GM18909 (cell line): ENCODE measurements around the gene CDK11B.
"Not testable (repeated sequence)": the region's sequence is repeated elsewhere in the genome, so short reads cannot be mapped to it uniquely, and the experiment has no call there.

Source experiments
- ATAC-seq: cut with Tn5 transposase; IDR thresholded peaks from one replicate; pipeline ENCODE4 v1.9.1; 2021; ENCODE audit warnings: mild to moderate bottlenecking; ENCODE audit not compliant: unreplicated experiment, poor library complexity

CDK11B gene

DNA sequence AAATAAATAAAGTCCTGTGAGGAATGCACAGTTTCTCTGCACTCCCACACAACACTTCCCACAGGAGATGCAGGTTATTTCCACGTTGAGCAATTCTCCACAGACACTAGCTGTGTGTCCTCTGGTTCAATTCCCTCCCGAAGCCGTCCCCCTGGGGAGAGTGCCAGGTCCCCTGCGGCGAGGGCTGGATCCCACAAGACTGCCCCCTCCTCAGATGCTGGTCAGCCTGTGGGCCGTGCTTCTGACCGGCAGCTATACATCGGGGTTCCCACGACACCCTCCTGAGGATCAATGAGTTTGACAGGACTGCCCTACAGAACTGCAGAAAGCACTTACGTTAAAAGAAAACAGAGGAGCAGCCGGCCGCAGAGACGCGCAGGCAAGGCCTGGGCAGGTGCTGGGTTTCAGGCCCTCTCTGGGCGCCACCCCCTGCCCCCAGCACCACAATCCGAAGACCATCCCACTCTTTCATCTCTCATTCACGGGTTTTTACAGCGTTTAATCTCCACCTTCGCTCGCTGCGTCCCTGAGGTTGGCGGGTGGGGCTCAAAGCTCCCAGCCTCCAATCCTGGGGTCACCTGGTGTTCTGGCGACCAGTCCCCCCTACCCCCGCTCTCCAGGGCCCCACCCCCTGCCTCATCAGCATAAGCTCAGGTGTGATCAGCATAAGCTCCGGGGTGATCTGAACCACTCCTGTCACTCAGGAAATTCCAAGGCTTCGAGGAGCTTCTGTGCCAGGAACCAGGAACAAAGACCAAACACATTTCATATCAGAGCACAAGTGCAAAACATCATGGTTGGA, 24.5 kb upstream of the CDK11B start:
- no peak for ATAC-seq

DNA sequence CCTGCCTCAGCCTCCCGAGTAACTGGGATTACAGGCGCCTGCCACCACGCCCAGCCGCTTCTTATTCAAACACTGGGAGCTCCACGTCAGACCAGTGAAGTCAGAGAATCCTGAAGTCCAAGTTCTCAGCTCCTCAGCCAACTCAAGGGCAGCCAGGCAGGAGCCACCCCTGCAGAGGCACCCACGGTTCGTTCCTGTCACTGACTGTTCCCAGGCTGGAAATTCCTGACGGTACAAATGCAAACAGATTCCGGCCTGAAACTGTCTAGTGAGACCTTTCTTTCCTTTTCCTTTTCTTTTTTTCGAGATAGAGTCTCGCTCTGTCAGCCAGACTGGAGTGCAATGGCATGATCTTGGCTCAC, 22.1 kb upstream of the CDK11B start:
- no peak for ATAC-seq

DNA sequence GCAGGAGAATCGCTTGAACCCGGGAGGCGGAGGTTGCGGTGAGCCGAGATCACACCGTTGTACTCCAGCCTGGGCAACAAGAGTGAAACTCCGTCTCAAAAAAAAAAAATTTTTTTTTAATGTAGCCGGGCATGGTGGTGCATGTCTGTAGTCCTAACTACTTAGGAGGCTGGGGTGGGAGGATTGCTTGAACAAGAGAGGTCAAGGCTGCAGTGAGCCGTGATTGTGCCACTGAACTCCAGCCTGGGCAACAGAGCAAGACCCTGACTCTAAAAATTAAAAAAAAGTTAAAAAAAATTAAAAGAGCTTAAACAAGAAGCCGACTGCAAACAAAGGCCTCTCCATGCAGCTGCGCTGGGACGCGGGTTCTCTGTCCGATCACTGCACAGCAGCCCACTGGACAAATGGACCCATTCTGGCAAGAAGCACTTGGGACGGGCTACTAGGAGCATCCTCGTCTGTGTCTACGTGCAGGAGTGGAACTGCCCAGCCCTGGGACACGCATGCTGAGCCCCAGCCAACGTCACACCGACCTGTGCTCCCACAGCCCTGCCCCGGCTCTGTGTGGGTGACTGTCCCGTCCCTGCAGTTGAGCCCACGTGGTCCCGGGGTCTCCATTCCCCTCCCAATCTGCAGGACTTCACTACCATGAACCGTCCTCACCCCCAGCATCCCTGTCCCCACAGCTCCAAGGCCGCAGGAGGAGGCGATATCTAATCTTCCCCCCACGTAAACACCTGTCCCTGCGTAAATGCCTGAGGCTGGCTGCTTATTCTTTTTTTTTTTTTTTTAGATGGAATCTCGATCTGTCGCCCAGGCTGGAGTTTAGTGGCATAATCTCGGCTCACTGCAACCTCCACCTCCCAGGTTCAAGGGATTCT, 21.5 kb upstream of the CDK11B start:
- ATAC-seq = no peak

DNA sequence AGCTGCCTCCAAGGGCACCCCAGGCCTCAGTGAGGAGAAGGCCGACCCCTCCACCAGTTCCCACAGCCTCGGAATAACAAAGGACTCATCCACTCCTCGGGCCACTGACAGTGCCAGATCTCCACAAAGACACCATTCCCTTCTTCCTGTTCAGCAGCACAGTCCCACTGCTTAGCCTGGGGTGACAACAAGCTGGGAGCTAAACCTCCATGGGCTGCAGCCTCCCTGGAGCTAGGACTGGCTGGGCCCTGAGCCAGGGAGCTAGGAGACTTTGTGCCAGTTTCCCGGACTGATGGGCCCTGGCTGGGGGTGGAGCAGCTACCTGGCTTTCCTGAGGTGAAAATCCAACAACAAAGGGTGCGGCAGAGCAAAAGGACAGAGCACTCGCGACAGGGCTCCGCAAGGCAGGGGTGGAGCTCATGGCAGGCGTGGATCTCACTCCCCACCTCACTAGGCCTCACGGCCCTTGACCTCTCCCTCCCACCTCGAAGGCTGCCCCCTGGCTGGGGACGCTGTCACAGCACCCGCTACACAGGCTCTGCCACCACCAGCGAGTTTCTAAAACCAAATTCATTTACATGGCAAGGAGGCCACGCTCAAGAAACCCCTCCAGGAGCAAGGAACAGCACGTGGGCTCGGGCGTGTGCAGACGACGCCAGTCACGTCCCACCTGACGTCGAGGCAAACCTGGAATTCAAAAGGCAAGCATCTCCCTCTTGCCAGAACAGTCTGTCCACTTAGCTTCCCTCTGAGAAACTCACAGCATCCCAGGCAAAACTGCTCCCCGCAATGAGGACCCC, 20.0 kb upstream of the CDK11B start:
- ATAC-seq = no peak

DNA sequence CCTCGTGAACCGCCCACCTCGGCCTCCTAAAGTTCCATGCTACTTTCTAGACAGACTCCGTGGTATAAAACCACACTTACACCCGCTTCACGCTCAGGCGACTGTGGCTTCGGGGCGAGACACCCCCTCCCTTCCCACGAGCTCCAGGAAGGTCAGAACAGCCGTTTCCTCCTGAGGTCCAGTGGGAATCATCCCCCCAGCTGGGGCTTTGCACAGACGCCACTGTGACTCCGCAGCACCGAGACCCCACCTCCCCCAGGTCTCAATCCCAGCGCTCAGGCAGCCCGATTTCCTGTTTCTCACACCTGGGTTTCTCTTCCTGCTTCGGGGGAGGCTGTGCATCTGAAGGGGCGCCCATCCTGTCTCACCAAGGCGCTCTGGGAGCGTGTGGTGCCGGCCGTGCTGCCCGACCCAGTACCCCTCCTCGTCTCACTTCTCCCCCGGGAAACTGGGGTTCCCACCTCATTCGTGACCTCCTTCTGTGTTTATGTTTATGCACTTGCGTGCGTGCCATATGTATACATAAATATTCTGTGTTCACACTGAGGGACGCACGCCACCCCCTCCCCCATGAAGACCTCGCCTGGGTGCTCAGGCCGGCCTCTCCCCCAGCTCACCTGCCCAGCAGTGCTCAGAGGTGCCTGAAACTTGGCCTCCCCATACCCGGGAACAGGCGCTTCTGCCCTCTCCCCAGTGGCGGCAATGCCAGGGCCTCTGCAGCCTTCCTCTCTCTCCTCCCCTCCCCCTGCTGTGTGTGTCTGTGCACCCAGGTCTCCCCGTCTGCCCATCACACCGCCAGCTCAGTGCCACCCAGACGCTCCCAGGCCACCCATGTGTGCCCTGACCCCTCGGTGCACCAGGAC, 19.1 kb upstream of the CDK11B start:
- ATAC-seq = peak; percentile 71

DNA sequence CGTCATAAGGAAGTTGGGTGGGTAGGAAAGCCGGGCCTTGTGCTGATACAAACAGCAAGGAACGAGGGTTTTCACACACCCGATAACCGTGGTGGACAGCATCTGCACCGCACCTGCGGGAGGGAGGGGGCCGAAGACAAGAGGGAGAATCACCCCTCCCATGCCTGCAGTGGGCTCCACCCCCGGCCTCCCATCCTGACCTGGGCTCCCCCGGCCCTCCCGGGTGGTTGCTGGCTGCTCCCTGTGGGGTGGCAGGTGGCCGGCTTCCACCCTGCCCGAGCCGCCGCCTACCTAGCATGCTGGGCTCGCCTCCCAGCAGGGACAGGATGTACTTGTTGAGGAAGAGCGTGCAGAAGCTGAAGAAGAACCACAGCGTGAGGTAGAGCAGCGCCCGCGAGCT, 17.3 kb upstream of the CDK11B start:
- ATAC-seq = not testable (repeated sequence)

DNA sequence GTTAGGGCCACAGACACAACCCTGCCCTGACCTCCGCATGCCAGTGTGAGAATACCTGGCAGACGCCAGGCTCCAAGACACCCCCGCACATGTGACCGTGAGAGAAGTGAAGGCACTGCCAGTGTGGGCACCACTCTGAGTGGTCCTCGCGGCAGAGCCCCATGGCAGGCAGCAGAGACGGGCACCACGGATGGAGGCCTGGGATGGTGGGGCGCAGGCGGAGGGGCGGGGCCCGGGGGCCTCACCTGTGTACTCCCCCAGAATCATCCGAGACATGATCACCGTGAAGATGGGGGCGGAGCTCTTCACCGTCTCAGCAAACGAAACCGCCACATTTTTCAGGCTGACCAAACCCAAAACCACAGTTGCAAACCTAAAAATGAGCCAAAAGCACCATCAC, 16.4 kb upstream of the CDK11B start:
- ATAC-seq = not testable (repeated sequence)

DNA sequence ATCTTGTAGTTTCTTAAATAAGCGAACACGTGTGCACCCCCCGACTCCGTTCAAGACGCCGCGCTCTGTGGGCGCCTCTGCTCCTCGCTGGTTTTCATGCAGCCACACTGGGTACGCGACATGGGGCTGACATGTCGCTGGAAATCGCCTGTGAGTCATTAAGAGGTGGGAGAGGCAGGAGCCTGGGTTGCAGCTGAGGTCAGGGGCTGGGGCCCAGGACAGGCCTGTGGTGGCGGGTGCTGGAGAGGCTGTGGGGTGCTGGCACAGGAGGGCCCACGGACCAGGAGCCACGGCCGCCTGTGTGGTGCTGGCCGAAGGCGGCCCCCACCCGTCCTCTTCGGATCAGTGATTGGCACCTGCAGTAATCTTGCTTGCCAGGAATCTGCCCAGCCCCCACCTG, 16.0 kb upstream of the CDK11B start:
- ATAC-seq = not testable (repeated sequence)

DNA sequence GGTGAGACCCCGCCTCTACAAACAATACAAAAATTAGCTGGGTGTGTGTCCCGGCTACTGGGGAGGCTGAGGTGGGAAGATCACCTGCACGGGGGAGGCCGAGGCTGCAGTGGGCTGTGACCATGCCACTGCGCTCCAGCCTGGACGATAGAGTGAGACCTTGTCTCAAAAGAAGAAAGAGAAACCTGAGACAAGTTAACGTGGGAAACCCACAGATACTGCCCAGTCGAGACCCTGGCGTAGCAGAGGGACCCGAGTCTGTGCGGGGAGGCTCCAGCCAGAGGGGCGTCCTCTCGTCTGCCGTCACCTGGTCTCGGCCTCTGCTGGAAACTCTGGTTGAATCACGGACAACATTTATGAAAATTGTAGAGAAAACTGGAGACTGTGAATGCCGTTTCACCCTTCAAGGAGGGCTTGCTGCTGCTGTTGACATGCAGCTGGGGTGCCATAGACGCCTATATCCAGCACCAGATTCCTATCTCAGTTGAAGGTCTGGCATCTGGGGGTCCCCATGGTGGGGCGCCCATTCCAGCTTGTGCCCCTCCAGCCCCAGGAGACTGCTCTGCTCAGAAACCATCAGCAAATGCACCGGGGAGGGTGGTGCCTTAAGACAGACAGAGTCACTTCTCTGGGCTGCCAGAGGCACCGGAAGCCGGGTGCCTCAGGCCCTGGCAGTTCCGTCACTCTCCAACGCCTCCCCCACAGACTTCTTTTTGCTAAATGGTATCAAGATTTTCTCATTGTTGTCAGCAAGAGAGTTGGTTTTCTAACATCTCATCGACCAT, 13.6 kb upstream of the CDK11B start:
- ATAC-seq = no peak

DNA sequence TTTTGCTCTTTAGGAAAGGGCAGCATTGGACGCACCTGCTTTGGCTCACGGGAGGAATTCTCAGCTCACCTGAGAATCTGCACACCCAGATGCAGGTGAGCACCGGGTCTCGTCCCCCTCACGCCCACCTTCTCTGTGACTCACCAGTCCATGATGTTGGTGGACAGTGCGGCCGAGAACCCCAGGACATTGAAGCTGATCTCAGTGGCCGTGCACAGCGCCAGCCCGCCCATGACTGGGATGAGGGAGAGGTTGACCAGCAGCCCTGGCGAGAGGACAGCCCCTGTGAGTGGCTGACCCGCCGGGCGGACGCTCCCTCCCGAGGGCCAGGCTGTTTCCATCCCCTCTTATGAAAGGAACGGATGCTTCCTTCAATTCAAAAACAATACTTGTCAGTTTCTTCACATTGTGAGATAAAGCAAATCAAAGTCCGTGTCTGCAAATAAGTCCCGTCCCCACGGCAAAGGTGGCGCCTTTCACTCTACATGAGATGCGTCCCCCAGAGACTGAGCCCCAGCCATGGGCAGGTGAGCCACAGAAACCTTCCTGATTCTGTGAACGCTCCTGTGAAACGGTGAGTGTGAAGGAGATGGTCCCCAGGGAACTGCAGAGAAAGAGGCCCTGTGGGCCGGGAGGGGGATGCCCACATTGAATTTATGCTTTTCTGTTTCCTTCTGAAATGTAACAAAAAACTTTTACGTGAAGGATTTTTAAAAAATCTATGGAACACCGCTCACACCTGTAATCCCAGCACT, 12.7 kb upstream of the CDK11B start:
- no peak for ATAC-seq

DNA sequence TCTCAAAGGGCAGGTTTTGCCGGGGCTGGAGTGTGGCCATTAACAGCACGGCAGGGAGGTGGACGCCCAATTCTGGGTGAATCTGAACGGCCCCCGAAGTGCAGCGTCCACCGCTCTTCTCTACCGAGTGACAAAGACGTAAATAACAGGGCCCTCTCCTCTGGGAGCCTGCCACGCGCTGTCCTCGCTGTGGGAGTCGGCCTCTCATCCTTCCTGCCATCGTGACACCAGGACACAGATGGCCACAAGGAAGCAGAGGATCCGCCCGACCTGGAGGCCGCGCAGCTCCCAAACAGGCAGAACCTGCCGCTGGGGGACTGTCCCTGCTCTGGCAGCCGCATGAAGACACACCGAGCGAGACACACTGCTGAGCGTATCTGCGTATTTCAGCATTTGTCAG, 12.1 kb upstream of the CDK11B start:
- no peak for ATAC-seq

DNA sequence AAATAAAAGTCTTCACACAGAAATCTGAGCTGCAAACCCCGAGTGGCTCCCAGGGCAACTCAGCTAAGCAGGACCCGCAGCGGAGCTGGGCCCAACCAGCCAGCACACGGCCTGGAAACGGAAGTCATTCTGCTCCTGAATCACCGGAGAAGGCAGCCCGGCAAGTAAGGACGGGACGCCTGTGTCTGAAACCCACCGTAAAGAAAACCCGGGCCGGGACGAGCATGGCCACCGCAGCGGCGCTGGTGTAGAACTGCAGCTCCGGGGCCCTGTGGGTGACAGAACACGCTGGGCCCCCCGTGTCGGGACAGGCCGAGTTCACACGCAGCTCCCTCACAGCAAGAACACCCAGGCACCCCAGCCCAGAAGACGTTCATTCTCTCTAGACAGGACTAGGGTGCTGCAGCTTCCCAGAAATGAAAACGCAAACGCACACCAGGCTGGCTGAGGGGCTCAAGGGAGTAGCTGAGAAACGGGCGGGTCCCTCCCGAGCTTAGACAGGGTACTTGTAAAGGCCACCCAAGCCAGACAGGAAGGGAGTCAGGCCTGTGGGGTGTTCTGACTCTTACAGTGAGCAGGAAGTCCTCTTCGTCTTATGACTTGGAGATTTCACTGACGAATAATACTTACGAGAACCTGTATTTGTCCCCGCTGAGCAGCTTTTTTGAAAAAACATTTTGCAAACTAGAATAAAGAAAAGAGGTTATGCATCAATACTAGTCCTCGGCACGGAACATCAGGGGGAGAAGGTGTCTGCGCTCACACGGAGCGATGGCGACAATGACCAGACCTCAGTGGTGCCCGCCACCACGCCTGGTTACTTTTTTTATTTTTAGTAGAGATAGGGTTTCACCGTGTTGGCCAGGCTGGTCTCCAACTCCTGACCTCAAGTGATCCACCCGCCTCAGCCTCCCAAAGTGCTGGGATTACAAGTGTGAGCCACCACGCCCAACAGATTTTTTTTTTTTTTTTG, 10.9 kb upstream of the CDK11B start:
- ATAC-seq = no peak

DNA sequence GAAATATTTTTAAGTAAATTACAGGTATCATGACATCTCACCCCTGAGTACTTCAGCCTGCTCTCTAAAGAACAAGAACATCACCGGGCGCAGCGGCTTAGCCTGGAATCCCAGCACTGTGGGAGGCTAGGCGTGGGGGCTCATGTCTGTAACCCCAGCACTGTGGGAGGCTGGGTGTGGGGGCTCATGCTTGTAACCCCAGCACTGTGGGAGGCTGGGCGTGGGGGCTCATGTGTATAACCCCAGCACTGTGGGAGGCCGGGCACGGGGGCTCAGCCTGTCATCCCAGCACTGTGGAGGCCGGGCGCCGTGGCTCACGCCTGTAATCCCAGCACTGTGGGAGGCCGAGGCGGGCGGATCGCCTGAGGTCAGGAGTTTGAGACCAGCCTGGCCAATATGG, 7.7 kb upstream of the CDK11B start:
- no peak for ATAC-seq

DNA sequence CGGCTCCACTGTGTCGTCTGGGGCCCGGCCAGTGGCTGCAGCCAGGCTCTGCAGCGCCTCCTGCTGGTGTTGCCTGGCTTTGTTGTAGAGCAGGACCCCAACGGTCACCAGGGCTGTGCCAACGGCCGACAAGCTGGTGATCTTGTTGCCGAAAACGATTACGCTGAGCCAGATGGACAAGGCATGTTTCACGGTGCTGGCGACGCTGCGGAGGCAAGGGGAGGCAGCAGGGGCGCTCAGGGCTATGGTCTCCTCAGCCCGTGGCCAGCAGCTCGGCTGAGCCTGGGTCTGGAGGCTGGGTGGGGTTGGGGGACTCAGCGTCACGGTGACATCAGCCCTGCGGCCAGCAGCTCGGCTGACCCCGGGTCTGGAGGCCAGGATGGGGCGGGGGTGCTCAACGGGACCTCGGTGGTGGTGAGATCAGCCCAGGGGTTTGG, 7.0 kb upstream of the CDK11B start:
- no peak for ATAC-seq

DNA sequence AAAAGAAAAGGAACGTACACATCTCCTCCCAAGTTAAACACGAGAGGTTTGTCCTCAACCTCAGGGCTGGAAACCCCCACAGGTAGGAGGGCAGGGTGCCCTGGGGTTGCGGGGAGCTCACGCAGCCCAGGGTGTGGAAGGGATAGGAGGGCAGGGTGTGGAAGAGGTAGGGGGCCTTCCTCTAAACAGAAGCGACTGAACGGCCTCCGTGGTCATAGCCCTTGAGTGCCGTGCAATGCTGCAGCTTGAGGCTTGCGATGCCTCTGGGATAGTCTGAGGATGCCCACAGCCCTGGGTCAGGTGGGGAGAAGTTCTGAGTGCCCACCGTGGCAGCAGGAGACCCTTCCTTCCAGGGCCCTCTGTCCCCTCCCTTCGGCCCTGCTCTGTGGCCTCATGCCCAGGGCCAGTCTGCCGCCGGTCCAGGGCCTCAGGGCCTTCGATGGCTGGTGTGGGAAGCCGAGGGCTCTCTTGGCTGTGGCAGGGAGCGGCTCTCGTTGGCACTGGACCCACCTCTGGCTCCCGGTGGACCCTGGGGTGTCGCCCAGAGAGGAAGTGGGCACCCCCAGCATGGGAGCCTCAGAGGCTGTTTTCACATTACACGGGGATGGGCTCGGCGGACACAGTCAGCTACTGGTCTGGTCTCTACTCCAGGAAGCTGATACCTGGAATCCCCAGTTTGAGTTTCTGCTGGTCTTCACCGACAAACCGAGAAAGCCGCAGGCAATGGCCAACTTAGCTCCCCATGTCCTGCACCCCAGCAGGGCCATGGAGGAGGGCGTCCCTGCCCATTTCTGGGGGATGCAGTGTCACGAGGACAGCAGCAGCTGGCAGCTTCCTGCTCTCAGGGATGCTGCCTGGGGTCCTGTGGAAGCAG, 6.4 kb upstream of the CDK11B start:
- no peak for ATAC-seq

DNA sequence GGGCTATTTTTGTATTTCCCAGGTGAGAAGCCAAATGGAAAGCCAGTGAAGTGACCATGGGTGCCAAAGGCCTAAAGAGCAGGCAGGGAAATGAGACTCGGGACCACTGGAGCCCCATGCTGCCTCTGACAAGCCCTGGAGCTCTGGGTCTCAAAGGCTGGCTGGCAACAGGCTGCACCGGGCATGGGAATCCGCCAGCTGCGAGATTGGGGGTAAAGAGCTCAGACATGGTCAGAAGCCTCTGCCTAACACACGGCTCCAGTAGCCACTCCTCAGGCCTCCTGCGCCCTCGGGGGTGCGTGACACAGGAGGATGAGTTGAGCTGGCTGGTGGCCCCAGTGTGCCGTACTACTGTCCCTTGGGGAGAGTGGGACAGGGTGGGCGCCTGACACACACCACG, 5.5 kb upstream of the CDK11B start:
- ATAC-seq = not testable (repeated sequence)
